22Rv1 (cell line): ENCODE data around the gene TPI1.

Experiments used
- ZFX ChIP-seq: fragments of 450-650 bp; IDR thresholded peaks from 2 replicates; pipeline ENCODE4 v1.6.1; 2017; ENCODE audit warnings: antibody characterized with exemption, borderline replicate concordance
- TF ChIP-seq, protein P1 (sequence below): fragments of 450-650 bp; IDR thresholded peaks from 2 replicates; pipeline ENCODE4 v1.5.1; 2017; ENCODE audit warnings: mild to moderate bottlenecking

DNA sequence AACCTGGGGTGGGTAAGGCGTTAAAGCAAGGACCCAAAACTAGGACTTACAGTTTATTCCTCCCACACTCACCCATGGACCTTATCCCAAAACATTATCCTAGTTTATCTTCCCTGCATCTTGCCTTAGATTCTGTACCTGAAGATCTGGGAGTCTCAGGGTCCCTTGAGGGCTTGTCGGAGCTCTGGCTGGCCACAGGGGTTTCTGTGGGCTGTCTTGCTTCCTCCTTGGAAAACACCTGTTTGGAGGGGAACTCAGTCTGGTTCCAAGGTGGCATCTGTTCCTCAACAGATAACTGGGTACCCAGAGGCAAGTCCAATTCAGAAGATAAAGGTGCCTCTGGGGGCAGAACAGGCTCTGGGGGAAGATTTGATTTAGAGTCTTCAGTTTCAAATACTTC lies 17.9 kb upstream of the TPI1 start:
- TF ChIP-seq, protein P1, sequence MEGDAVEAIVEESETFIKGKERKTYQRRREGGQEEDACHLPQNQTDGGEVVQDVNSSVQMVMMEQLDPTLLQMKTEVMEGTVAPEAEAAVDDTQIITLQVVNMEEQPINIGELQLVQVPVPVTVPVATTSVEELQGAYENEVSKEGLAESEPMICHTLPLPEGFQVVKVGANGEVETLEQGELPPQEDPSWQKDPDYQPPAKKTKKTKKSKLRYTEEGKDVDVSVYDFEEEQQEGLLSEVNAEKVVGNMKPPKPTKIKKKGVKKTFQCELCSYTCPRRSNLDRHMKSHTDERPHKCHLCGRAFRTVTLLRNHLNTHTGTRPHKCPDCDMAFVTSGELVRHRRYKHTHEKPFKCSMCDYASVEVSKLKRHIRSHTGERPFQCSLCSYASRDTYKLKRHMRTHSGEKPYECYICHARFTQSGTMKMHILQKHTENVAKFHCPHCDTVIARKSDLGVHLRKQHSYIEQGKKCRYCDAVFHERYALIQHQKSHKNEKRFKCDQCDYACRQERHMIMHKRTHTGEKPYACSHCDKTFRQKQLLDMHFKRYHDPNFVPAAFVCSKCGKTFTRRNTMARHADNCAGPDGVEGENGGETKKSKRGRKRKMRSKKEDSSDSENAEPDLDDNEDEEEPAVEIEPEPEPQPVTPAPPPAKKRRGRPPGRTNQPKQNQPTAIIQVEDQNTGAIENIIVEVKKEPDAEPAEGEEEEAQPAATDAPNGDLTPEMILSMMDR = no peak
- no peak for TF ChIP-seq ZFX
